ENCODE measurements around the gene MAGEC1.
"Not testable (repeated sequence)": the region's sequence is repeated elsewhere in the genome, so short reads cannot be mapped to it uniquely, and the experiment has no call there.

MAGEC1 gene

DNA sequence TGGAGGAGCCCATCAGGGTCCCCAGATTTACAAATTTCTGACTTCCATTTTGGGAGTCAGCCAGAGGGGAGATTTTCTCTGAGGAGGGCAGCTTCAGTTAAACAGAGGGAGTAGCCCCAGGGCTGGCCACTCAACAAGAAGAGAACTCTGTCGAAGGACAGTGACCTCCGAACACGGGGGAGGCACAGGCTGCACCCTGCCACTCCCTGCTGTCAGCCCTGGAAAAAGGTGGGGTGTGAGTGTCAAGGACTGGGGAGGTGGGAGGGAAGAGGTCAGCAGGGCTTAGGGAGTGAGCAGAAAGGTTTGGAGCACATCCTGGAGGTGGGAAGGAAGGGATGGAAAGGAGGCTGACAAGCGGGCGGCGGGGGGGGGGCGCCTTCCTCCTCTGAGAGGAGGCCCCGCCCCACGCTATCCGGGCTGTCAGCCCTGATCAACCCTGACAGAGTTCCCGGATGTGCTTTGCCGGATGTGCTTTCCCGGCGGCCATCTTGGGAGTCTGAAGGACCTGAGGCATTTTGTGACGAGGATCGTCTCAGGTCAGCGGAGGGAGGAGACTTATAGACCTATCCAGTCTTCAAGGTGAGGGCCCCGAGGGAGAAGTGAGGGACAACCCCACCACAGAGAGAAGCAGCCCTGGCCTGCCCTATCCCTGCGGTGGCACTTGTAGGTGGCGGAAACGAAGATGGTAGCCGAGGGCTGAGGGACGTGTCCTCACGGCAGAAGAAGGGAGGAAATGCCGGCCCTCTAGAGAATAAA lies at the start of gene MAGEC1:
Gene MAGEC1, plus strand, starts transcription at position 495 of the 756 bp plus-strand sequence. CDS start 1,179 bp downstream, outside the sequence.
- no peak for DNase-seq (ENCODE audit: low read depth)

DNA sequence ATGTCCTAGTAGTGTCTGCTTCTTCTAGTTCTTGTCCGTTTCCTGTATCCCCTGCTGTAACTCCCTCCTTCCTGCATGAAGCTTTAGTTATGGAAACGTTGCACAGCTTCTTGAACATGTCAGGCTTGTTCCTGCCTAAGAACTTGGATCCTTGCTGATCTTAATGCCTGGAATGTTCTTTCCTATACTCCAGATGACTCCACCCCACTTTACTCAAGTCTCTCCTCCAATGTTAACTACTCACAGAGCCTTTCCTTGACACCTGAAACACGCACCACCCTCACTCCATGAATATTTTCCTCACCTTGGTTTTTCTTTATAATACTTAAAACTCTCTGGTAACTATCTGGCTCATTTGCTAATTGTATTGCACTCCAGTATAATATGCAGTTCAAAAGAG lies 46.2 kb upstream of the MAGEC1 start:
- DNase-seq (ENCODE audit: low read depth), result no peak

- no peak for DNase-seq (ENCODE audit: low read depth)
Observed at GRCh38 chrX:141879616-141880015, 24.1 kb upstream of the MAGEC1 start.

DNA sequence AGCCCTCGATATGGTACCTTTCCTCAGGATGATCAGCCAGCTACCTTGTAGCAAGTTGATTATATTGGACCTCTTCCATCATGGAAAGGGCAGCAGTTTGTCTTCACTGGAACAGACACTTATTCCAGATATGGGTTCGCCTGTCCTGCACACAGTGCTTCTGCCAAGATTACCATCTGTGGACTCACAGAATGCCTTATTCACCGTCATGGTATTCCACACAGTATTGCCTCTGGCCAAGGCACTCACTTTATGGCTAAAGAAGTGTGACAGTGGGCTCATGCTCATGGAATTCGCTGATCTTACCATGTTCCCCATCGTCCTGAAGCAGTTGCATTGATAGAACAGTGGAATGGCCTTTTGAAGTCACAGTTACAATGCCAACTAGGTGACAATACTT lies 14.9 kb upstream of the MAGEC1 start:
- not testable (repeated sequence) for DNase-seq (ENCODE audit: low read depth)

DNA sequence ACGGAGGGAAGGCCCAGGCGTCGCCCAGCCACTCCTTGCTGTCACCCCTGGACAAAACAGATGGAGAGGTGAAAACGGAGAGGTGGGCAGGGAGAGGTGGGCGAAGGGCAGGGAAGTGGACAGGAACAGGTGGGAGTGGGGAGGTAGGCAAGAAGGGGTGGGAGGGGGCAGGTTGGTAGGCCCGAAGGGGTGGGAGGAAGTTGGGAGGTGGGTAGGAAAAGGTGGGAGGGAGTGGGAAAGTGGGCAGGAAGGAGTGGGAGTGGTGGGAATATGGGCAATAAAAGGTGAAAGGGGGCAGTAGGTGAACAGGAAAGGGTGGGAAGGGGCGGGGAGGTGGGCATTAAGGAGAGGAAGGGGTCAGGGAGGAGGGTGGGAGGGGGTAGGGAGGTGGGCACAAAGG lies 9.0 kb upstream of the MAGEC1 start:
- no peak for DNase-seq (ENCODE audit: low read depth)

- no peak for DNase-seq (ENCODE audit: low read depth)
Observed at GRCh38 chrX:141897690-141898089, 6.0 kb upstream of the MAGEC1 start.

DNA sequence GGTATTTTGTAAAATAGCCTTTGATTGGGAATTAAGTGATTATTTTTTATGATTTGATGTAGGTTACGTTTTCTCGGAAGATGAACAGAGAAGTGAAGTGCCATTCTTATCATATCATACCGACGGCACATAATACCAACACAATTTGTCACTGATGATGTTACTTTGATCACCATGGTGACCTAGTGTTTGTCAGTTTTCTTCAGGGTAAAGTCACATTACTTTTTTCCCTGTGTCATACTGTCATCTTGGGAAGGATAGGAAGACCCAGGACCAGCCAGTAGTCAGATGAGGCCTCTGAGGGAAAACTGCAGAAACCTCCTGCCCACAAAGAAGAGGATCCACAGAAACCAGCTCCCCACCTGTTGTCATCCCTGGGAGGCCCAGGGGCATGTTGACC lies 1.3 kb upstream of the MAGEC1 start:
- DNase-seq (ENCODE audit: low read depth), result no peak

DNA sequence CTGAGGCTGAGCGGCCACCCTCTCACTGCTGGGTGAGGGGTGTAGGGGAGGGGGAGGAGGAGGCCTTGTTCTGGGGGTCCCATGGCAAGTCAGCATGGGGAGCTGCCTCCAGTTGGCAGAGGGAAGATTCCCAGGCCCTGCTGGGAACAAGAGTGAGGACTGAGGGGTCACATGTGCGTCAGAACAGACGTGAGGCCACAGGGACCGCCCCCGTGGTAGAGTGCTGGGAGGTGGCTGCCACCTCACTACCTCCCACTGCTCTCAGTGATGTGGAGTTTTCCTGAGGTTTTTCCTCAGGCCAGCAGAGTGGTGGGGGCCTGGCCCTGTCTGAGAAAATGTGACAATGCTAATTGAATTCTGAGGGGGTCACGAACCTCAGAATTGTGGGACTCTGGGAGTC lies 568 bp downstream of the MAGEC1 start:
- DNase-seq (ENCODE audit: low read depth), result no peak

GRCh38 chrX:141917801-141918200 lies 14.1 kb downstream of the MAGEC1 start:
- DNase-seq (ENCODE audit: low read depth), result no peak

DNA sequence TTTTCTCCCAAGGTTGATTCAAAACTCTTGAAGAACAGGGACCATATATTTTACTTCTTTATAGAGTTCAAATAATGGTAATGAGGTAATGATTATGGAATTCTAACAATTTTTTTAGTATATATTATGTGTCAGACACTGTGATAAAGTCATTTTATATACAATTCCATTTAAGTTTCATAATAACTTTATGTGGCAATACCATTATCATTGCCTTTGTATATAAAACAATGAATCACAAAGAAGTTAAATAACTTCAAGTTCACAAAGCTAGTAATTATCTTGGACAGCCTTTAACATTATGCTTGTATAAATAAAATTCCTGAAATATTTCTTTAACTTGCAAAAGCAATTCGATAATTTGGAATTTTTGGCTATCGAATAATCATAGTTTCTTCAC lies 20.6 kb downstream of the MAGEC1 start:
- no peak for DNase-seq (ENCODE audit: low read depth)

- no peak for DNase-seq (ENCODE audit: low read depth)
Observed at GRCh38 chrX:141928432-141928831, 24.7 kb downstream of the MAGEC1 start.

DNA sequence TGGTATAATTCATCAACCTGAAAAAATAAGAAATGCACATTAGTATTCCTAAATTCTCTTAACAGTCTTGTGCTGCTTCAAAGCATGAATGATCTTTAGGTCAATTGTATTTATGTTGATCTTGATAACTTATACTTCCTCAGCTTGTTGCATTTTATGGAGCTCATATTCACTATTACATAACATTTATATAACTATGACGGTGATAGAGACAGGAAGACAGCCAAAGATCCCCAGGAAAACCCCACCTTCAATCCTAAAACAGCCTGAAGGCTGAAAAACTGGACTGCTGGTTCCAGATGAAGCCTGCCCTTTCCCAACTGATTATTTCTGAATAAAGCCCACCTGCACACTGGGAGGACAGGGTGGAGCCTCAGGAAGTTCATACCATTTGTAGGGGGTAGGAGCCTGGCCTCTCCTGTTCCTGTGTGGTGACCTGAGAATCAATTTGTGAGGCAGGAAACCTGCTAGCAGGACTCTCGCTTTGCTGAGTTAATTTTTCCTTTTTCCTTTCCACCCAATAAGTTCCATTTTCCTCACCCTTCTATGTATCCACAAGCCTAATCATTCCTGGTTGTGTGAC lies 30.5 kb downstream of the MAGEC1 start:
- DNase-seq (ENCODE audit: low read depth), result no peak

GRCh38 chrX:141935645-141936044 lies 32.0 kb downstream of the MAGEC1 start:
- no peak for DNase-seq (ENCODE audit: low read depth)

DNA sequence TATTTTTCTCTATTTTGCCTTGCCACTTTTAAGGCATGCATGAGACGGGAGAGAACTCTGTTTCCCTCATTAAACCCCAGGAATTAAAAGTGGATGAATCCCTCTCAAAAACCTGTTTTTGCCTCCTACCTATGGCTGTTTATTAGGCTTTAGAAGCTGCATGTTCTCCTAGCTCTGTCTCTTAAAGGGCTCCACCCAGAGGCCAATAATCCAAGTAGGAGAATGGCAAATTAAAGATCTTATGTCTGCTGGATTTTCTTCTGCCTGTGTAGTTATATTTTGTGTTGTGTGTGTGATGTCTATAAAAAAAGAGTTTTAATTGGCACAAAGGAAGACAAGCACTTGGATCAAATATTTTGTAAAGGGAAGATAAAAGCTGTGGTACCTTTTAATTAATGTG lies 32.4 kb downstream of the MAGEC1 start:
- no peak for DNase-seq (ENCODE audit: low read depth)

- no peak for DNase-seq (ENCODE audit: low read depth)
Observed at GRCh38 chrX:141941234-141941633, 37.5 kb downstream of the MAGEC1 start.

DNA sequence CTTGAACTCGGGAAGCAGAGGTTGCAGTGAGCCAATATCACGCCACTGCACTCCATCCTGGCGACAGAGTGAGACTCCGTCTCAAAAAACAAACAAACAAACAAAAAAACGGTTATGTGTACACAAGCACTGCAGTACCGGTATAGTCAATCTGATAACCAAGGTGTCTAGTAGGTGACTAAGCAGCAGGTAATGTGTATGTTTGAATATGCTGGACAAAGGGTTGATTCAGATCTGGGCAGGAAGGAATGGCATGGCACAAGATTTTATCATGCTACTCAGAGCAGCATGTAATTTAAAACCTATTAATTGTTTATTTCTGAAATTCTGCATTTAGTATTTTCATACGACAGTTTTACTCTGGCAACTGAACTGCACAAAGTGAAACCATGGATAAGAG lies 41.7 kb downstream of the MAGEC1 start:
- DNase-seq (ENCODE audit: low read depth), result no peak

GRCh38 chrX:141947350-141947749 lies 43.7 kb downstream of the MAGEC1 start:
- no peak for DNase-seq (ENCODE audit: low read depth)

DNA sequence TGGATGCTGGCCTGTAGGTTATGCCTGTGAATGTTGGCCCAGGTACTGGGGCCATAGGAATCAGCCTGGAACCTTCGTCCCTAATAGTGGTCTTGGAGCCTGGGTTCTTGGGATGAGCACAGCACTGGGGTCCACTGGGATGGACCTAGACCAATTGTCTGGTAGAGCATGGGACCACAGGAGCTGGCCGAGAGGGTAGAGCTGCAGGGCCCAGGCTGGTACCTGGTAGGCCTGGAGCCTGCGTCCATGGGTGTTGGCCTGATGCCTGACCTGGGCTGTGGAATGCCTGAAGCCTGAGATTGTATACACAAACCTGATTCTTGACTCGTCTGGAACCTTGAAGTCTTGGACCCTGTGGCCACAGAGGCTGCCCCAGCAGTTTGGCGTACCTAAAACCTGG lies 48.9 kb downstream of the MAGEC1 start:
- DNase-seq (ENCODE audit: low read depth), result no peak

DNA sequence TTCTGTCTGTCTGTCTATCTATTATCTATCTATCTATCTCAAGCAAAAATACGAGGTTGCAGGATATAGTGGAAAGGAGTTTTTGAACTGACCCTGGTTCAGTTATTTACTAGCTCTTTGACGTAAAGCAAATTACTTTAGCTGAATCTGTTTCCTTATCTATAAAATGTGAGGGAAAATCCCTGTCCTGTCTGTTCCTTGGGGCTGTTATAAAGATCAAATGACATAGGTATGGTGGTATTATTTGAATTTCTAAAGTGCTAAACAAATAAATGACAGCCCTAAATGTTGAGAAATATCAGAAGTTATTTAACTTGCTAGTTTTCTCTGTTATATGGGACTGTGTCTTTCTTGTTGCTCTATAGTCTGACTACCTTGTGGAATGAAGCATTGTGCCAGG lies 55.0 kb downstream of the MAGEC1 start:
- no peak for DNase-seq (ENCODE audit: low read depth)
